Measurements from ENCODE around the gene POU6F2. TPM values are rescaled to one million over a fixed set of nuclear protein-coding genes. Genes with fewer than 3 reads are reported as not detected.
"Not testable (repeated sequence)": the region's sequence is repeated elsewhere in the genome, so short reads cannot be mapped to it uniquely, and the experiment has no call there.

Gene POU6F2
- polyA plus RNA-seq, 6 donors from 2014 or later = not detected

DNA sequence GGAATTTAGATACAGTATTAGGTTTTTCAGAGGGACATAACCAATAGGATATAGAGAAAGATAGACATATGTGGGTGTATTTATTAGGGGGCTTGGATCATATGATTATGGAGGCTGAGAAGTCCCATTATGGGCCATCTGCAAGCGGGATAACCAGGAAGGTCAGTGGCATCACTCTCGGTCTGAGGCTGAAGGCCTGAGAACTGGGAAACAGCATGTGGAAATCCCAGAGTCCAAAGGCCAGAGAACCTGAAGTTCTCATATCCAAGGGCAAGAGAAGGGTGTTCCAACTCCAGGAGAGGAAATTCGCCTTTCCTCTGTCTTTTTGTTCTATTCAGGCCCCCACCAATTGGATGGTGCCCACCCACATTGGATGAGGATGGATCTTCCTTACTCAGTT is 180.7 kb downstream of the POU6F2 start:
- H3K9me3 Mint-ChIP-seq = peaks cover 0 to 5% (median 0%) of the 10 kb centered on the region in 7 donors
- no peaks in the 10 kb centered on the region for H3K36me3 Mint-ChIP-seq
- ATAC-seq (ENCODE audit: low read depth in 2 of 2) (no peak), DNase-seq (no peak)
- H3K4me1 Mint-ChIP-seq = no peaks in the 10 kb centered on the region
- H3K4me3 Mint-ChIP-seq = no peak overlapping the region
- H3K27me3 Mint-ChIP-seq = peaks cover 0 to 11% (median 0%) of the 10 kb centered on the region in 3 donors
- H3K27ac Mint-ChIP-seq = no peak overlapping the region

DNA sequence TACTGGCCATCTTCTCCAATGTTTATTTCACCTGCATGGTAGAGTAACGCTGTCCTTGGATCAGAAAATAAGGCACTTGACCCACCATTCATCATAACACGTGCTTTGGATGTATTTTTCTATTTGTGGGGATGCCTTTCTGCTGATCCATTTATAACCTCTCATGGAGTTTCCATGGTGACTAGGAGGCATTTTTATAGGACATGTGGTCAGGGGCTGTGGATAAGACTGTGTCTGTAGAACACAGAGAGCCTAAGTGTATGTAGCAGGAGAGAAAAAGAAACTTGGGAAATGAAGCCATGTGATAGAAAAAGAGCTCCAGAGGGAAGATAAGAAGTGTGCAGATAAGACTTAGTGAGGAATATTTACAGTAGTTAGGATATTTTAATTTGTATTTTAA is 184.2 kb downstream of the POU6F2 start:
- H3K4me3 Mint-ChIP-seq = no peak overlapping the region

DNA sequence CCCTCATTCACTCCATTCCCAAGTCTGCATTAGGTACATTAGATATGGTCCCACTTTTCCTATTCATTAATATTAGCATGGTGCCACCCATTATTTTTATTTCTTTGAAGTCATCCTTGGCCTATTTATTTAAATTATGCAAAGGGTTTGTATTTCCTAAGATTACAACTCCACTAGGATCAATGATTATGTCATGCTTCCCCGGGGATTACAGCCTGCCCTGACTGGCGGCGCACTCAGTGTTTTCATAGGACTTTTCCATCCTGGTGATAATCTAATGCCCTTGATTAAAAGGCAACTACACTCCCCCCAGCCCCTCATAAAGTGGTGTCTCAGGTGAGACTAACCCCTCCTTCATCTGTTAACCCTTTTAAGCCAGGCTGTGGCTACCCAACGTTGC is 187.2 kb downstream of the POU6F2 start:
- no peak overlapping the region for H3K4me3 Mint-ChIP-seq
- H3K36me3 Mint-ChIP-seq = no peaks in the 10 kb centered on the region
- no peak for DNase-seq
- H3K27me3 Mint-ChIP-seq = peaks cover 0 to 7% (median 0%) of the 10 kb centered on the region in 3 donors
- H3K9me3 Mint-ChIP-seq = peaks cover 0 to 4% (median 3%) of the 10 kb centered on the region in 7 donors
- no peak for ATAC-seq (ENCODE audit: low read depth in 2 of 2)
- no peaks in the 10 kb centered on the region for H3K4me1 Mint-ChIP-seq
- no peak overlapping the region for H3K27ac Mint-ChIP-seq

More for the DNA sequence above, 184.2 kb downstream of the POU6F2 start:
- H3K27ac Mint-ChIP-seq = no peak overlapping the region
- ATAC-seq (ENCODE audit: low read depth in 2 of 2) (no peak), DNase-seq (no peak)
- peaks cover 0 to 8% (median 3%) of the 10 kb centered on the region in 7 donors for H3K9me3 Mint-ChIP-seq
- H3K36me3 Mint-ChIP-seq = no peaks in the 10 kb centered on the region
- H3K27me3 Mint-ChIP-seq = peaks cover 0 to 4% (median 0%) of the 10 kb centered on the region in 3 donors
- H3K4me1 Mint-ChIP-seq = no peaks in the 10 kb centered on the region

DNA sequence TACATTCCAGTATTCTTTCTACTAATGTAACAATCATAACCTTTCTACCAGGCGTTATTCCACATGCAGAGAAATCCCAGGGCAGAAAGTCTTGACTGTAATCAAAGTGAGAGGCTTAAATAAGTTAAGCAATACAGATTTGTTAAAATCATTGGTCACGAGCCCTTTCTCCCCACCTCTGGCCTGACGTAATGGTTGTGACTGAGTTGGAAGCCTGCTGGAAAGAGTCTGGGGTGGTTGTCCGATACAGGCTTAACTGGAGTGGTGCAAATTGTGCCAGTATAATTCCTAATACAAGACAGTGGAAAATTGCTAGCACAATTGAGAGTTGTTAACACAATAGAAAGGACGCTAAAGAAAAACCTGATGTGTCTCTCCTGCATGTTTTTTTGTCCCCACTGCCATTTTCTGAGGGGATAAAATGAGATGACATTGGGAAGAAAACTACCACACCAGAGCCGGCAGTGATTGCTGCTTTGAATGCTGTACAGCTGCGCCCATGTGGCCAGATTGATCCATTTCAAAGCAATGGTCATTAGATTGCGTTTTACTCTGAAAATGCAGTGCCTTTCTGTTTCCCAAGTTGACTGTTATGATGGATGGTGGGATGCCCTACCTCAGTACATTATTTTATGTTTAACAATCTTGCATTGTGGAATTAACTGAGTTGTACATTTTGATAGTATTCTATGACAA is 190.8 kb downstream of the POU6F2 start:
- ATAC-seq (ENCODE audit: low read depth in 2 of 2) (no peak), DNase-seq (no peak)
- H3K27me3 Mint-ChIP-seq = peaks cover 0 to 7% (median 0%) of the 10 kb centered on the region in 3 donors
- no peaks in the 10 kb centered on the region for H3K36me3 Mint-ChIP-seq
- H3K4me1 Mint-ChIP-seq = no peaks in the 10 kb centered on the region
- no peak overlapping the region for H3K4me3 Mint-ChIP-seq
- H3K9me3 Mint-ChIP-seq = peaks cover 0 to 3% (median 2%) of the 10 kb centered on the region in 7 donors
- peak overlapping the region in 1 of 6 donors; percentile 26 for H3K27ac Mint-ChIP-seq

DNA sequence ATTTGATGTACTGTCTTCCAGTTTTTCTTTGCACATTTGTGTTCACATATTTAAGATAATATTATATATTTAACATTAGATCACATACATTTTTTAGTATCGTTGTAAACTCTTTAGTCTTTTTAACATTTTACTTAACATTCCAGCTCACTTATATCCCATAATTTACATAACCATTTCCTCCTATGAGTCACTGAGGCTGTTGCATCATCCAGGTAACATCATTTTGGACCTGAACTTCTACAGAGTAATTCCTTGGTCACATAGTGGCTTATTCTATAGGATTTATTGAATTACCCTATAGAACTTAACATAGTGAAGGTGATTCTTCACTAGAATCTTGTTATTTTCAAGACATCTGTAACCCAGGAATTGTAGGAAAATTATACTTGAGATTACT is 194.4 kb downstream of the POU6F2 start:
- no peaks in the 10 kb centered on the region for H3K36me3 Mint-ChIP-seq
- ATAC-seq (ENCODE audit: low read depth in 2 of 2) = no peak
- peaks cover 4 to 15% (median 10%) of the 10 kb centered on the region in 3 donors for H3K27me3 Mint-ChIP-seq
- H3K4me3 Mint-ChIP-seq = no peak overlapping the region
- DNase-seq = no peak
- no peaks in the 10 kb centered on the region for H3K9me3 Mint-ChIP-seq
- no peaks in the 10 kb centered on the region for H3K4me1 Mint-ChIP-seq
- H3K27ac Mint-ChIP-seq = no peak overlapping the region

DNA sequence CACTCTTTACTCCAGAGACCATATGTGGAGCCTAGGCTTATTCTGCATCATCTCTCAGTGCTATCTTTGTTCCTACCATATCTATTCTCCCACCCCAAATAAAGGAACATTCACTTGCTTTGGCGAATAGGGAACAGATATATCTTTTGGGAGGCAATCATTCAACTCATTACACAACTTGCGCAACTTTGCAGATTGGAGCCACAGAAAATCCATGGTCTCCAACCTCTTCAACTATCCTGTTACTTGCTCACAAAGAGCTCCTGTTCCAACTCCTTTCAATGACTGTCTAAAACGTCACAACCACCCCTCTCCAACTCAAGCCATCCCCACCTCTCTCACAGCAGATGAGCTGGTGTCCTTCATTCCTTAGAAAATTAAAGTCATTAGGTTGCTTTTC is 203.7 kb downstream of the POU6F2 start:
- H3K4me1 Mint-ChIP-seq = no peaks in the 10 kb centered on the region
- H3K9me3 Mint-ChIP-seq = peaks cover 0 to 3% (median 0%) of the 10 kb centered on the region in 7 donors
- H3K36me3 Mint-ChIP-seq = no peaks in the 10 kb centered on the region
- ATAC-seq (ENCODE audit: low read depth in 2 of 2) (no peak), DNase-seq (no peak)
- H3K27ac Mint-ChIP-seq = no peak overlapping the region
- H3K4me3 Mint-ChIP-seq = no peak overlapping the region
- H3K27me3 Mint-ChIP-seq = peaks cover 0 to 3% (median 2%) of the 10 kb centered on the region in 3 donors

DNA sequence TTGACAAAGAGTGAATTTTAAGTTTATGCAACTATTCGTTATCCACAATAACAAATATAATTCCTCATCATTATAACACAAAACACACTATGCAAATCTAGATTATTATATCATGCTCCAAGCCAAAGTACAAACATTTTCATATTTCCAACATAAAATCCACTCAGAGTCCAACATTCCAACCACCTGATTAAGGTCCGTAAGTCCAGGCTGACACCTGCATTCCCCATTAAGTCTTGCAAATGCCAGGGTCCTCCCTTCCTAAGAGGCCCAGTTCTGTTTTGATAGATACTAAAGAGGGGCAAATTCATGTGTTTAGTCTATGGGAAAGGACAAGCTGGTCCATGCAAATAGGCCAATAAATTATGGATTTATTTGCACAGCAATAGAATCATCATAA is 206.1 kb downstream of the POU6F2 start:
- H3K27me3 Mint-ChIP-seq = peaks cover 0 to 12% (median 0%) of the 10 kb centered on the region in 3 donors
- no peak for ATAC-seq (ENCODE audit: low read depth in 2 of 2)
- H3K4me1 Mint-ChIP-seq = no peaks in the 10 kb centered on the region
- peaks cover 0 to 3% (median 0%) of the 10 kb centered on the region in 7 donors for H3K9me3 Mint-ChIP-seq
- H3K36me3 Mint-ChIP-seq = no peaks in the 10 kb centered on the region
- H3K27ac Mint-ChIP-seq = no peak overlapping the region
- no peak overlapping the region for H3K4me3 Mint-ChIP-seq
- DNase-seq = no peak

DNA sequence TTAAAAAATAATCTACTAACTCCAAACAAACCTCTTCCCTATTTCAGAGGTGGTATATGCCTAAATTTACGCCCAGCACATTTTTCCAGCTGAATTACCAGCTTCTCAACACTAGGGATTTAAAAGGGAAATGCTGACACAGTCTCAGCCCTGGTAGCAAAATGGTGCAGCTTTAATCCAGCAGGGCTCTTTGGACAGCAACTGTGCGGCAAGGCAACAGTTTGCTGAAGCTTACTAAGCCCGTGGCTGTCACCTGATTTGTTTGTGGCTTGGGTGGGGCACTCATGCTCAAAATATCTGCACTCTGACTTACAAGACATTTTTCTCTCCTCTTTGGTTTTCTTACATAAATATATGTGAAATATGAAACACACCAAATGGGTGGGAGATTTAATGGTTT is 206.7 kb downstream of the POU6F2 start:
- H3K9me3 Mint-ChIP-seq = peaks cover 0 to 3% (median 0%) of the 10 kb centered on the region in 7 donors

DNA sequence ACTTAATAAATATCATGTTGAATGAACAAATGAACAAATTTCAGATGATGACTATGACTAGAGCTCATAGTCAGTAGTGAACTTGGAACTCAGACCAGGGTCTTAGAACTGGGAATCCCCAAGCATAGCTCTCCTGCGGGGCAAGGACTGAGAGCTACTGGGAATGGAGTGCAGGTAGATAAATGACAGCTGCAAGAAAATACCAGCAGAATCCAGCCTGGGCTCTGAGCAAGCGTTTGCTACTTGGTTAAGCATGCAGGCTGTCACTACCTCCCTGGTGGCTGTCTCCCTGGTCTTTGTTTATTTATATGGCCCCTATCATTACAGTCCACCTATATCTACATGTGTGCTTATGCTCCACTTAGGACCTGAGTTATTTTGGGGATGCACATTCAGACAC is 208.4 kb downstream of the POU6F2 start:
- no peak overlapping the region for H3K27ac Mint-ChIP-seq
- ATAC-seq (ENCODE audit: low read depth in 2 of 2) (no peak), DNase-seq (no peak)
- H3K4me1 Mint-ChIP-seq = no peaks in the 10 kb centered on the region
- H3K36me3 Mint-ChIP-seq = no peaks in the 10 kb centered on the region
- no peak overlapping the region for H3K4me3 Mint-ChIP-seq
- H3K9me3 Mint-ChIP-seq = peaks cover 0 to 3% (median 0%) of the 10 kb centered on the region in 7 donors
- H3K27me3 Mint-ChIP-seq = peaks cover 0 to 9% (median 0%) of the 10 kb centered on the region in 3 donors

More for the DNA sequence above, 206.7 kb downstream of the POU6F2 start:
- H3K27ac Mint-ChIP-seq = no peak overlapping the region
- H3K4me1 Mint-ChIP-seq = no peaks in the 10 kb centered on the region
- ATAC-seq (ENCODE audit: low read depth in 2 of 2) (no peak), DNase-seq (no peak)
- H3K27me3 Mint-ChIP-seq = peaks cover 0 to 10% (median 0%) of the 10 kb centered on the region in 3 donors
- no peak overlapping the region for H3K4me3 Mint-ChIP-seq
- H3K36me3 Mint-ChIP-seq = no peaks in the 10 kb centered on the region

DNA sequence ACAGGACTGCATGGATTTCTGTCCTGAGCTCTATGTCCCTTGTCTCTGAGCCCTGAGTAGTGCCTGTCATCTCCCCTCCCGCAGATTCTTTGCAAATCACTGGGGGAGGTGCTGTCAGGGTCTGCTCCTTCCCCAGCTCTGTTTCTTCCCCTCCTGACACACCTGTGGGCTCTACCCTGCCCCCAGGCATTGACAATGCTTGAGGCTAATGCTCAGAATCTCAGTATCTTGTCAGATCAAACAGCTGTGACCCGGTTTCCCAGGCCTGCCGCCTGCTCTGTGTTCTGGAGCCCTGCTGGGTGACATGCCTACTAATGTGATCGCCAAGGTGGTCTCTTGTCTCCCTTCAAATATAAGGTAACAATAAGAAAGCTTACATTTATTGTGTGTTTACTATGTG is 209.0 kb downstream of the POU6F2 start:
- H3K27me3 Mint-ChIP-seq = peaks cover 0 to 9% (median 0%) of the 10 kb centered on the region in 3 donors
- H3K36me3 Mint-ChIP-seq = no peaks in the 10 kb centered on the region
- ATAC-seq (ENCODE audit: low read depth in 2 of 2) = no peak
- no peak for DNase-seq
- no peak overlapping the region for H3K4me3 Mint-ChIP-seq
- H3K4me1 Mint-ChIP-seq = no peaks in the 10 kb centered on the region
- H3K9me3 Mint-ChIP-seq = peaks cover 0 to 3% (median 0%) of the 10 kb centered on the region in 7 donors
- H3K27ac Mint-ChIP-seq = no peak overlapping the region

DNA sequence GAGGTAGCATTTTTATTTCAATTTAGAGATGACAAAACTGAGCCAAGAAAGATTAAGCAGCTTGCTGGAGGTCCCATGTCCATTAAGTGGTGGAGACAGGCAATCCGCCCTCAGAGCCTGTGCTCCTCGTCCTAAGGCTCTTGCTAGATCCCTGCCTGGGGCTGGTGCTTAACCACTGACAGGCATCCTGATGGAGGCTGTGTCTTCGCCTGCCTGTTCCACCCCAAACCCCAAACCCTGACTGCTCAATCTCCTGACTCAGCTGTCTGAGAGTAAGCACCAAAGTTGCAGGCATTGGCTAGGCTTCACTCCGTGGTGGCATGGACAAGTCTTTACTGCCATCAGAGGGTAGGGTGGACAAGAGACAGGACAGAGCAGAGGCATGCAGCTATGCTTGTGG is 209.4 kb downstream of the POU6F2 start:
- DNase-seq (no peak), ATAC-seq (ENCODE audit: low read depth in 2 of 2) (no peak)
- Mint-ChIP-seq H3K4me1 (no peaks in the 10 kb centered on the region), H3K27ac (no peak overlapping the region), H3K9me3 (peaks cover 0 to 3% (median 0%) of the 10 kb centered on the region in 7 donors), H3K27me3 (peaks cover 0 to 9% (median 3%) of the 10 kb centered on the region in 3 donors), H3K36me3 (no peaks in the 10 kb centered on the region), H3K4me3 (no peak overlapping the region)

DNA sequence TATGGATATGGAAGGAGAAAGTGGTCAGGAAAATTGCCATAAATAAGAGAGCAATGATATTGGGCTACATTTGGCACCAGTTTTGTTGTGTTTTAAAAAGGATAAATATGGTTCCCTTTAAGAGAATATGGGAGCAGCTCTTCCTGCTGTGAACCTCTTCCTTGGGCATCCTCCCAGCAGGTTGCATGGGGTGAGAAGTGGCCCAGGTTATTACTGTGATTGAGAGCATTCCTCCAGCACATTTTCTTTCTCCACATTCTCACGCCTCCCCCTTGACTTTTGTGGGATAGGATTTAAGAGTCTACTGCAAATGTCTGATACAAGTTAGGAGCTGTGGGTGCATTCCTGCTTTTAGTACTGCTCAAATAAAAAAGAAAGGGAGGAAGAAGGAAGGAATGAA is 214.8 kb downstream of the POU6F2 start:
- DNase-seq (no peak), ATAC-seq (ENCODE audit: low read depth in 2 of 2) (no peak)
- no peak overlapping the region for H3K4me3 Mint-ChIP-seq
- H3K27ac Mint-ChIP-seq = no peak overlapping the region
- H3K27me3 Mint-ChIP-seq = peaks cover 0 to 9% (median 7%) of the 10 kb centered on the region in 3 donors
- H3K9me3 Mint-ChIP-seq = peaks cover 0 to 5% (median 1%) of the 10 kb centered on the region in 7 donors
- no peaks in the 10 kb centered on the region for H3K4me1 Mint-ChIP-seq
- H3K36me3 Mint-ChIP-seq = no peaks in the 10 kb centered on the region

DNA sequence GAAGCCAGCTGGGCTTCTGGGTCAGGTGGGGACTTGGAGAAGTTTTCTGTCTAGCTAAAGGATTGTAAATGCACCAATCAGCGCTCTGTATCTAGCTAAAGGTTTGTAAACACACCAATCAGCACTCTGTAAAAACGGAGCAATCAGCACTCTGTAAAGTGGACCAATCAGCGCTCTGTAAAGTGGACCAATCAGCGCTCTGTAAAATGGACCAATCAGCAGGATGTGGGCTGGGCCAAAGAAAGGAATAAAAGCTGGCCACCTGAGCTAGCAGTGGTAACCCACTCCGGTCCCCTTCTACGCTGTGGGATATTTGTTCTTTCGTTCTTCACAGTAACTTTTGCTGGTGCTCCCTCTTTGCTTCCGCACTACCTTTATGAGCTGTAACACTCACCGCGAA is 216.7 kb downstream of the POU6F2 start:
- not testable (repeated sequence) for DNase-seq; H3K36me3 Mint-ChIP-seq; H3K9me3 Mint-ChIP-seq; H3K4me1 Mint-ChIP-seq; H3K27ac Mint-ChIP-seq; H3K4me3 Mint-ChIP-seq; ATAC-seq (ENCODE audit: low read depth in 2 of 2)
- peaks cover 0 to 11% (median 4%) of the 10 kb centered on the region in 3 donors for H3K27me3 Mint-ChIP-seq

DNA sequence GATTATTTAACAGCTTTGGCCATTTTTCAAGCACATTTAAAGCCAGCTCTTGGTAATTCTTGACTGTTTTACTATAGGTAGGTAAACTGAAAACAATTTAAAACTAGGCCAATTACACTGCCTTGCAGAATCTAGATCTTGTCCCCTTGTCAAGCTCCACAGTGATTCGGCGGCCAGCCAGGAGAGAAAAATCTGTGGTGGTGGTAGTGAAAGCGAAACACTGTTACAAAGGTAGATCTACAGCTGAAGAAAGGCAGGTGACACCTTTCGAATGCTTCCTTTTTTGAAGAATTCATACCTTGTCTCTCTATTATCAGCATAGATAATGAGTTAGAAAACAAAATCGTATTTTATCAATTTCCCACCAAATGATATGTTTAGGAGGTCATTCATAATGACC is 218.3 kb downstream of the POU6F2 start:
- H3K4me3 Mint-ChIP-seq = no peak overlapping the region
- peaks cover 0 to 13% (median 4%) of the 10 kb centered on the region in 3 donors for H3K27me3 Mint-ChIP-seq
- no peaks in the 10 kb centered on the region for H3K36me3 Mint-ChIP-seq
- H3K4me1 Mint-ChIP-seq = no peaks in the 10 kb centered on the region
- no peak for ATAC-seq (ENCODE audit: low read depth in 2 of 2)
- H3K27ac Mint-ChIP-seq = no peak overlapping the region
- no peak for DNase-seq
- H3K9me3 Mint-ChIP-seq = peaks cover 0 to 5% (median 0%) of the 10 kb centered on the region in 7 donors

Measured in naive B cell (primary cell).